Kidney (tissue), 14 donors: ENCODE data around the gene KCP. TPM values are rescaled to one million over a fixed set of nuclear protein-coding genes. Genes with fewer than 3 reads are reported as not detected.

Source experiments
- DNase-seq, 5 donors: peaks; one replicate each; pipeline ENCODE4 v3.0.0-alpha.2; 2013 to 2020
- FAIRE-seq: peaks from 2 replicates; lab custom pipeline; 2012; peaks lifted over from hg19 to GRCh38; lab: Jason Lieb, UNC
- H3K27ac ChIP-seq, 2 donors: one replicate each; pipeline ENCODE4 v1.7.0; 2013; ENCODE audit warnings: low read depth in 2 of 2, low read length in 2 of 2, inconsistent platforms in 1 of 2
- H3K27me3 ChIP-seq: one replicate; pipeline ENCODE4 v1.7.1; 2013; ENCODE audit warnings: low read length, inconsistent platforms; ENCODE audit not compliant: control insufficient read depth, insufficient read depth
- H3K36me3 ChIP-seq, 3 donors: one replicate each; pipeline versions ENCODE4 v1.7.0 to v1.7.1; 2013; ENCODE audit warnings: low read length in 3 of 3, control low read depth in 1 of 3, inconsistent platforms in 1 of 3; ENCODE audit not compliant: insufficient read depth in 3 of 3, control insufficient read depth in 2 of 3
- H3K4me1 ChIP-seq, 3 donors: one replicate each; pipeline versions ENCODE4 v1.7.0 to v1.7.1; 2013; ENCODE audit warnings: low read length in 3 of 3, inconsistent platforms in 1 of 3, low read depth in 1 of 3; ENCODE audit not compliant: control insufficient read depth in 2 of 3, insufficient read depth in 2 of 3
- H3K4me3 ChIP-seq, 3 donors: one replicate each; pipeline versions ENCODE4 v1.7.0 to v1.8.1; 2013; ENCODE audit warnings: low read length in 3 of 3, control low read depth in 1 of 3, inconsistent platforms in 1 of 3
- H3K9ac ChIP-seq, 3 donors: one replicate each; pipeline versions ENCODE4 v1.7.0 to v1.7.1; 2013; ENCODE audit warnings: low read length in 3 of 3, control low read depth in 1 of 3, inconsistent platforms in 1 of 3
- H3K9me3 ChIP-seq, 3 donors: one replicate each; pipeline versions ENCODE4 v1.7.0 to v1.7.1; 2013; ENCODE audit warnings: low read length in 3 of 3, control low read depth in 1 of 3, inconsistent platforms in 1 of 3; ENCODE audit not compliant: control insufficient read depth in 2 of 3, insufficient read depth in 1 of 3
- intact Hi-C: fragments of 100-400 bp; cut with DNase I; formaldehyde crosslinking; loops from one replicate; pipeline ENCODE4 v1.11.1; 2022
- polyA plus RNA-seq: library from polyadenylated mRNA; stranded (reverse); fragments of 350-450 nt; fragmentation: Illumina TruSeq; extraction: RNeasy Lipid Tissue Mini Kit (QIAGEN cat#74804); gene quantifications from one replicate; pipeline ENCODE4 v1.2.3, GENCODE V29; 2014; ENCODE audit warnings: low read depth, low replicate concordance; ENCODE audit not compliant: insufficient read depth
- total RNA-seq: library from RNA; stranded (reverse); fragmentation: NEBNext Ultra II Directional; extraction: Animal tissue kit (Norgen Biotek cat#: 25700); gene quantifications from one replicate; pipeline ENCODE4 v1.2.1, GENCODE V29; 2021
- TF ChIP-seq, protein P1 (sequence below): IDR thresholded peaks from 3 replicates; pipeline ENCODE4 v1.5.1; 2012; ENCODE audit warnings: mild to moderate bottlenecking, moderate library complexity, borderline replicate concordance; ENCODE audit not compliant: insufficient read depth; ENCODE audit errors: extremely low read depth
- donor health status: control.
- donor health status: control.
- donor health status: control.
- donor health status: control.
- donor health status: control.
- donor health status: DM: yes; HTN: yes; CAD: no.
- donor health status: Normal renal cell carcinoma (clear cell type).

The KCP gene
- total and polyA plus RNA-seq, 2 donors from 2014 or later, result 7.7 to 44.6 TPM

DNA sequence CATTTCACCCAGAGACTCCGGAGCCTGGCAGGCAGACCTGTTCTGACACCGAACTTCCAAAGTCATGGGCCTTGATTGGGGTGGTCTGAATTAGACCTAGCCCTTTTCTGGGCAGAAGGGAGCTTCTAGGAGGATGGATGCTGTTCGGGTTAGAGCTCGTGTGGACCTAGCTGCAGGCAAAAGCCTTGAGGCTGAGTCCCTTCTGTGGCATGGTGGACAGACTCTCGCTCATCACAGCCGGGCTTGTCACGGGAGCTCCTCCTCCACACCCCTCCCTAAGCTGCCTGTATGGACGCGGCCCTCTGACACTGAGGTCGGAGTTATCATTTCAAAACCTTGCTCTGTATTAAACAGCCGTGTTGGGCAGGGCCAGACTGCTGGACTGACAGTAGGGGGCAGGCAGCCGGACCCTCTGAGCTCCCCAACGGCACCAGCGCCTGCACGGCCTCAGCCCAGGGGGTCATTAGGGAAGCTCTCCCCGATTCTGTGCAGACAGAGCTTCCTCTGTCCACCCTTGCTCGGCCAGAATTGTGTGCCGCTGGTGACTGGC is 29.4 kb upstream of the KCP start:
- peaks cover 2% of the 10 kb centered on the region for H3K27me3 ChIP-seq

DNA sequence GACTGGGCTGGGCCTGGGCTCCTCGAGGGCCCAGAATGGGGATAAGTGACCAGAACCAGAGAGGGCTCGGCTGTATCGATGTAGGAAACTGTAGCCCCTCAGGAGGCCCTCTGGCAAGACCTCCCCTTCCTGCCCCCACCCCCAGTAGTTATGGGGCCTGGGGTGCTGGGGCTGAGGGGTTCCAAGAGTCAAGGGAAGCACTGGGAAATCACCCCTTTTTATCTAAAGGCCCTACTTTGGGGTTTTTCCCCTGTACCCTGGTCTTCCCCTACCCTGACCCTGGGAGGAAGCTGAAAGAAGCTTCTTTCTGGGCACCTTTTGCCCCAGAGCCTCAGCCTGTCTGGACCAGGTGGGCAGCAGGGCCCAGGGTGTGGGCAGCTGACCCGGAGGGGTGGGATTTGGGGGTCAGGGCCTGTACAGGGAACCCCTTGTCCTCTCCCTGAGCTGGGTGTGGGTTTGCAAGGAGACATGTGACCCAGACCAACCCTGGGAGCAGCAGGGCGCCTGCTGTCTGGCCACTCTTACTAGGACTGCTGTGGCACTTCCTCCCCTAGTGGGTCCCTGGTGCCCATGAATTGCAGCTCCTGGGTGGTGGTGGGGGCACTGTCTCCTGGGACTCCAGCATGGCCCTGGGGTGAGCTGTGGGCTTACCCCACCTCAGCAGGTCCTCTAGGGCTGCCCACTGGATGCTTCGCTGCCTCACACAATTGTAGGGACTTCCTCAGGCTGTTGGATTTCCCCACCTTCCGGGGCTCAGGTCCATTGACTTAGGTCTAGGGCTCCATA is 28.8 kb upstream of the KCP start:
- Histone ChIP-seq H3K4me1 (peaks cover 0 to 13% (median 9%) of the 10 kb centered on the region in 3 donors), H3K36me3 (no peaks in the 10 kb centered on the region), H3K9ac (no peak overlapping the region), H3K9me3 (no peaks in the 10 kb centered on the region), H3K27me3 (peaks cover 2% of the 10 kb centered on the region), H3K4me3 (no peak overlapping the region), H3K27ac (no peak overlapping the region)
- TF ChIP-seq, protein P1, sequence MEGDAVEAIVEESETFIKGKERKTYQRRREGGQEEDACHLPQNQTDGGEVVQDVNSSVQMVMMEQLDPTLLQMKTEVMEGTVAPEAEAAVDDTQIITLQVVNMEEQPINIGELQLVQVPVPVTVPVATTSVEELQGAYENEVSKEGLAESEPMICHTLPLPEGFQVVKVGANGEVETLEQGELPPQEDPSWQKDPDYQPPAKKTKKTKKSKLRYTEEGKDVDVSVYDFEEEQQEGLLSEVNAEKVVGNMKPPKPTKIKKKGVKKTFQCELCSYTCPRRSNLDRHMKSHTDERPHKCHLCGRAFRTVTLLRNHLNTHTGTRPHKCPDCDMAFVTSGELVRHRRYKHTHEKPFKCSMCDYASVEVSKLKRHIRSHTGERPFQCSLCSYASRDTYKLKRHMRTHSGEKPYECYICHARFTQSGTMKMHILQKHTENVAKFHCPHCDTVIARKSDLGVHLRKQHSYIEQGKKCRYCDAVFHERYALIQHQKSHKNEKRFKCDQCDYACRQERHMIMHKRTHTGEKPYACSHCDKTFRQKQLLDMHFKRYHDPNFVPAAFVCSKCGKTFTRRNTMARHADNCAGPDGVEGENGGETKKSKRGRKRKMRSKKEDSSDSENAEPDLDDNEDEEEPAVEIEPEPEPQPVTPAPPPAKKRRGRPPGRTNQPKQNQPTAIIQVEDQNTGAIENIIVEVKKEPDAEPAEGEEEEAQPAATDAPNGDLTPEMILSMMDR, result no peak
- FAIRE-seq (no peak), DNase-seq (no peak)
- intact Hi-C loops, result no loop called here

More for the DNA sequence above, 29.4 kb upstream of the KCP start:
- Histone ChIP-seq H3K27ac (peak overlapping the region in 1 of 2 donors; percentile 20), H3K4me3 (no peak overlapping the region), H3K4me1 (peaks cover 0 to 13% (median 9%) of the 10 kb centered on the region in 3 donors), H3K36me3 (no peaks in the 10 kb centered on the region), H3K9me3 (no peaks in the 10 kb centered on the region), H3K9ac (no peak overlapping the region)
- intact Hi-C loops, result no loop called here
- TF ChIP-seq, protein P1, result no peak
- FAIRE-seq (no peak), DNase-seq (no peak)

DNA sequence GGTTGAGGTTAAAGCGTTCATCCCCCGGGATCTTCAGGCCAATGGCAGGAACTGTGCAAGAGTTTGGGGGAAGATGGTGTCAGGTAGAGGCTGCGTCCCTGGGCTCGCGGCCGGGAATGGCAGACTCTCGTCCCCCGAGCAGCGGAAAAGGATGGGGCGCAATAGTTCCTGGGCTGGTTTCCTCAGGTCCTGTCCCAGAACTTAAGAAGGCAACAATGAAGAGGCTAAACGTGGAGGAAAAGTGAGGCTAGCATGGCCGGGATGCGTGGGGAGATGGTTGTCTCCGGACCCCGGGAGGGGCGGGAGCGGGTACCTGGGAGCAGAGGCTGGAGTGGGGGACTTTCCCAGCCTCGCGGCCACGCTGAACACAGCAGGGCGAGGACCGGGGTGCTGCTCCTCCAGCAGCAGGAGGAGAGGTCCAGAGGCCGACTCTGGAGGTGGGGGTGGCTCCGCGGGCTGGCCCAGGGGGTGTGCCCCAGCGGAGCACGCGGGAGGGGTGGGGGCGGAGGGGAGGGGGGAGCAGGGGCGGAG is 28.1 kb upstream of the KCP start:
- Histone ChIP-seq H3K27me3 (peaks cover 2% of the 10 kb centered on the region), H3K36me3 (no peaks in the 10 kb centered on the region)

More for the DNA sequence above, 28.1 kb upstream of the KCP start:
- peak overlapping the region in 2 of 3 donors; percentile 11 to 65 for H3K9ac ChIP-seq
- no peak for FAIRE-seq
- H3K4me3 ChIP-seq, result peak overlapping the region; percentile 16 to 72 (median 41)
- DNase-seq, result peak in 1 of 5 donors; percentile 29
- H3K4me1 ChIP-seq, result peaks cover 0 to 14% (median 9%) of the 10 kb centered on the region in 3 donors
- TF ChIP-seq, protein P1, result no peak
- no peak overlapping the region for H3K27ac ChIP-seq
- no peaks in the 10 kb centered on the region for H3K9me3 ChIP-seq
- intact Hi-C loops, result no loop called here
